ENCODE measurements around the gene FRG2C.
"Not testable (repeated sequence)": the region's sequence is repeated elsewhere in the genome, so short reads cannot be mapped to it uniquely, and the experiment has no call there.

FRG2C gene

GRCh38 chr3:75664028-75664427 lies at the start of gene FRG2C:
Gene FRG2C (plus strand): TSS chr3:75664328. CDS start chr3:75664380, 52 bp downstream.
- DNase-seq (ENCODE audit: low read depth), result not testable (repeated sequence)

- DNase-seq (ENCODE audit: low read depth), result not testable (repeated sequence)
These were observed 45.3 kb upstream of the FRG2C start for GRCh38 chr3:75618666-75619305.

- DNase-seq (ENCODE audit: low read depth), result not testable (repeated sequence)
These were observed 44.6 kb upstream of the FRG2C start for GRCh38 chr3:75619481-75620031.

- DNase-seq (ENCODE audit: low read depth), result not testable (repeated sequence)
These were observed 42.4 kb upstream of the FRG2C start for GRCh38 chr3:75621772-75622171.

GRCh38 chr3:75623656-75624055 lies 40.5 kb upstream of the FRG2C start:
- not testable (repeated sequence) for DNase-seq (ENCODE audit: low read depth)

GRCh38 chr3:75630887-75631535 lies 33.1 kb upstream of the FRG2C start:
- DNase-seq (ENCODE audit: low read depth), result not testable (repeated sequence)

GRCh38 chr3:75631541-75631940 lies 32.6 kb upstream of the FRG2C start:
- no peak for DNase-seq (ENCODE audit: low read depth)

GRCh38 chr3:75638947-75639346 lies 25.2 kb upstream of the FRG2C start:
- DNase-seq (ENCODE audit: low read depth), result not testable (repeated sequence)

GRCh38 chr3:75641107-75641517 lies 23.0 kb upstream of the FRG2C start:
- DNase-seq (ENCODE audit: low read depth), result peak; percentile 84

GRCh38 chr3:75643031-75643800 lies 20.9 kb upstream of the FRG2C start:
- peak; percentile 30 for DNase-seq (ENCODE audit: low read depth)

GRCh38 chr3:75645548-75645947 lies 18.6 kb upstream of the FRG2C start:
- not testable (repeated sequence) for DNase-seq (ENCODE audit: low read depth)

GRCh38 chr3:75650191-75650590 lies 13.9 kb upstream of the FRG2C start:
- DNase-seq (ENCODE audit: low read depth), result no peak

- DNase-seq (ENCODE audit: low read depth), result not testable (repeated sequence)
These were observed 8.8 kb upstream of the FRG2C start for GRCh38 chr3:75655101-75655904.

GRCh38 chr3:75655956-75656355 lies 8.2 kb upstream of the FRG2C start:
- not testable (repeated sequence) for DNase-seq (ENCODE audit: low read depth)

GRCh38 chr3:75658411-75659107 lies 5.6 kb upstream of the FRG2C start:
- not testable (repeated sequence) for DNase-seq (ENCODE audit: low read depth)

- not testable (repeated sequence) for DNase-seq (ENCODE audit: low read depth)
These were observed 5.1 kb upstream of the FRG2C start for GRCh38 chr3:75659108-75659433.

- DNase-seq (ENCODE audit: low read depth), result not testable (repeated sequence)
These were observed 1.5 kb downstream of the FRG2C start for GRCh38 chr3:75665626-75666025.

GRCh38 chr3:75667757-75668701 lies 3.9 kb downstream of the FRG2C start:
- not testable (repeated sequence) for DNase-seq (ENCODE audit: low read depth)

- DNase-seq (ENCODE audit: low read depth), result not testable (repeated sequence)
These were observed 4.7 kb downstream of the FRG2C start for GRCh38 chr3:75668759-75669347.

Measured in stromal cell of bone marrow (primary cell).